Measurements from ENCODE around the gene TBCD.
A peak's percentile ranks its signal among the peaks of the same experiment; 100 is the strongest.

TBCD gene

GRCh38 chr17:82846061-82846691 is 94.3 kb downstream of the TBCD start:
- in situ Hi-C loops (cut with HindIII; ENCODE audit: low pct_ligation_motif_present, low sequenced_read_pairs), result no loop called here
- no peaks in the 10 kb centered on the region for H3K36me3 ChIP-seq (replicated peaks)
- no peaks in the 10 kb centered on the region for H3K27me3 ChIP-seq (replicated peaks)
- TF ChIP-seq CTCF (IDR thresholded peaks at IDR 0.05; ENCODE audit: low read depth, low read length, missing control alignments), result no peak
- H3K27ac ChIP-seq, result no peak overlapping the region
- DNase-seq, result no peak
- H3K4me3 ChIP-seq (ENCODE audit: low read depth, low read length), result peak overlapping the region; percentile 50

DNA sequence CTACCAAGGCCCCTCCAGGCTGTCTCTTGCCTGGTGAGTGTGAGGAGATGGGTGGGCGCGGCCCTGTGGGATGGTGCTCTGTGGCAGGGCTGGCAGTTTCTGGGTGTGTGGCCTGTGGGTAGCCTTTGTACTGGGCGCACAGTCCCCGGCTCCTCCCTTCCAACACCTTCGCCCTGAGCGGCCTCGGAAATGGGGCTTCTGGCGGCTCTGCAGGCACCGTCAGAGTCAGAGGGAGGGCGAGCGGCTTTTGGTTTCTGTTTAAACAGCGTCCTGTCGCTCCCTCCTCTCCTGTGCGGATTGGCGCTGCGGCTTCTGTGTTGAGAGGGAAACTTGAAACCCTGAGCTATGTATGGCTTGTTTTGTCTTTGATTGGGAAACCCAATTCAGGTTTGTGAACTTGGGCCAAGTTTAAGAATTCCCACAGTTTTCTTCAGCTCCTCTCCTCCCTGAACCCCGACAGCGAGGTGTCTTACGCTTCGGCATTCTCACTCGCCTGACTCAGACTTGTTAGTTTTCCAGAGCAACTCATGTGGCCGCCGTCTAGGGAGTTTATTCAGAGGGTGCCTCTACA is 96.2 kb downstream of the TBCD start:
- no peaks in the 10 kb centered on the region for H3K36me3 ChIP-seq (replicated peaks)
- in situ Hi-C loops (cut with HindIII; ENCODE audit: low pct_ligation_motif_present, low sequenced_read_pairs), result no loop called here

GRCh38 chr17:82849076-82849945 is 97.4 kb downstream of the TBCD start:
- no peak for TF ChIP-seq CTCF (IDR thresholded peaks at IDR 0.05; ENCODE audit: low read depth, low read length, missing control alignments)
- no peak for DNase-seq
- in situ Hi-C loops (cut with HindIII; ENCODE audit: low pct_ligation_motif_present, low sequenced_read_pairs), result no loop called here
- Histone ChIP-seq H3K27ac (no peak overlapping the region), H3K4me3 (ENCODE audit: low read depth, low read length) (no peak overlapping the region), H3K27me3 (replicated peaks) (no peaks in the 10 kb centered on the region), H3K36me3 (replicated peaks) (no peaks in the 10 kb centered on the region)

More for the DNA sequence above, 96.2 kb downstream of the TBCD start:
- Histone ChIP-seq H3K27ac (no peak overlapping the region), H3K4me3 (ENCODE audit: low read depth, low read length) (peak overlapping the region; percentile 20), H3K27me3 (replicated peaks) (no peaks in the 10 kb centered on the region)
- no peak for TF ChIP-seq CTCF (IDR thresholded peaks at IDR 0.05; ENCODE audit: low read depth, low read length, missing control alignments)
- peak; percentile 20 for DNase-seq

- in situ Hi-C loops (cut with HindIII; ENCODE audit: low pct_ligation_motif_present, low sequenced_read_pairs), result no loop called here
These were observed 99.5 kb downstream of the TBCD start for GRCh38 chr17:82851381-82851780.

DNA sequence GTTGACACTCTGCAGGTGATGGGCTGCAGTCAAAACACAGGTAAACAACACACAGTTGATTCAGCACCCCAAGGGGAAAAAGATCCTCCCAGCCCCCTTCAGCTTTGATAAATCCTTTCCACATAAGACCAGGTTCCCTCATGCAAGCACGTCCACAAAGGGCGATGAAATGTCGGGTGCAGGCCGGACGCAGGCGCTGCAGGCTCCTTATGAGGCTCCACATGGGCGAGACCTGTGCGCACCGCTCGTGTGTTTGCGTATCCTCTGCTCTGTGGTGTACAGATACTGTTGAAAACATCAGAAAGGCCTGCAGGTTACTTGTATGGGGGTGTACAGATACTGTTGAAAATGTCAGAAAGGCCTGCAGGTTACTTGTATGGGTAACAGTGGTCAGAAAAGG is 102.4 kb downstream of the TBCD start:
- TF ChIP-seq CTCF (IDR thresholded peaks at IDR 0.05; ENCODE audit: low read depth, low read length, missing control alignments), result no peak
- H3K27me3 ChIP-seq (replicated peaks), result no peaks in the 10 kb centered on the region
- no peak overlapping the region for H3K4me3 ChIP-seq (ENCODE audit: low read depth, low read length)
- in situ Hi-C loops (cut with HindIII; ENCODE audit: low pct_ligation_motif_present, low sequenced_read_pairs), result no loop called here
- no peak overlapping the region for H3K27ac ChIP-seq
- H3K36me3 ChIP-seq (replicated peaks), result no peaks in the 10 kb centered on the region
- DNase-seq, result no peak

More at GRCh38 chr17:82851381-82851780, 99.5 kb downstream of the TBCD start:
- Histone ChIP-seq H3K27me3 (replicated peaks) (no peaks in the 10 kb centered on the region), H3K36me3 (replicated peaks) (no peaks in the 10 kb centered on the region), H3K4me3 (ENCODE audit: low read depth, low read length) (no peak overlapping the region), H3K27ac (no peak overlapping the region)
- TF ChIP-seq CTCF (IDR thresholded peaks at IDR 0.05; ENCODE audit: low read depth, low read length, missing control alignments), result no peak
- no peak for DNase-seq
